AG04450 (cell line): ENCODE measurements around the gene TFF2. TPM values are rescaled to one million over a fixed set of nuclear protein-coding genes. Genes with fewer than 3 reads are reported as not detected.

ENCODE experiments used
- CTCF ChIA-PET: fragments of 300-600, 350-600 bp; formaldehyde crosslinking; extraction: SDS; loops from one replicate; lab custom pipeline; 2022; ENCODE audit warnings: antibody characterized with exemption, inconsistent platforms; lab: Charles Lee
- POLR2A ChIA-PET: fragments of 350-600 bp; formaldehyde crosslinking; extraction: SDS; loops from one replicate; lab custom pipeline; 2021; ENCODE audit warnings: antibody characterized with exemption, inconsistent platforms; lab: Yijun Ruan, JAX
- DNase-seq: peaks from one replicate; pipeline ENCODE4 v3.0.0-alpha.2; 2011; ENCODE audit warnings: low read depth, low spot score
- H3K27ac ChIP-seq: one replicate; pipeline ENCODE4 v1.5.1; 2012; ENCODE audit warnings: low read depth, low read length, control low read depth
- H3K27me3 ChIP-seq: one replicate; pipeline ENCODE4 v1.6.0; 2012; ENCODE audit warnings: low read length; ENCODE audit not compliant: control insufficient read depth, insufficient read depth
- H3K4me3 ChIP-seq: 2 replicates; pipeline ENCODE4 v1.5.1; 2011; ENCODE audit warnings: mild to moderate bottlenecking, low read depth, low read length, control low read depth
- H3K9me3 ChIP-seq: 2 replicates; pipeline ENCODE4 v1.5.1; 2012; ENCODE audit warnings: low read length; ENCODE audit not compliant: control insufficient read depth, insufficient read depth
- CTCF ChIP-seq: IDR thresholded peaks from 2 replicates; pipeline ENCODE4 v1.5.1; 2011; ENCODE audit warnings: low read depth, low read length, control low read depth, inconsistent platforms
- polyA plus RNA-seq: library from polyadenylated mRNA; depleted of rRNA; stranded (reverse); fragments of >200 nt; gene quantifications from 2 replicates; pipeline ENCODE4 v1.2.3, GENCODE V29; 2011

Gene TFF2
- polyA plus RNA-seq, 1 experiment = not detected

- DNase-seq = no peak
- POLR2A ChIA-PET = no interaction called here
- H3K4me3 ChIP-seq = no peak overlapping the region
- CTCF ChIA-PET = no interaction called here
- no peaks in the 10 kb centered on the region for H3K9me3 ChIP-seq
- no peak overlapping the region for H3K27ac ChIP-seq
- no peak for TF ChIP-seq CTCF
- H3K27me3 ChIP-seq = peaks cover 19% of the 10 kb centered on the region
Observed at GRCh38 chr21:42308161-42308913, 42.5 kb downstream of the TFF2 start.

- TF ChIP-seq CTCF = no peak
- DNase-seq = no peak
- Histone ChIP-seq H3K9me3 (no peaks in the 10 kb centered on the region), H3K27ac (no peak overlapping the region), H3K4me3 (no peak overlapping the region), H3K27me3 (peaks cover 16% of the 10 kb centered on the region)
- POLR2A ChIA-PET = no interaction called here
- CTCF ChIA-PET = no interaction called here
Observed at GRCh38 chr21:42307106-42307505, 43.7 kb downstream of the TFF2 start.

GRCh38 chr21:42306366-42307035 is 44.3 kb downstream of the TFF2 start:
- no peak overlapping the region for H3K27ac ChIP-seq
- no peak for TF ChIP-seq CTCF
- peaks cover 11% of the 10 kb centered on the region for H3K27me3 ChIP-seq
- ChIA-PET POLR2A (no interaction called here), CTCF (no interaction called here)
- H3K9me3 ChIP-seq = no peaks in the 10 kb centered on the region
- no peak overlapping the region for H3K4me3 ChIP-seq
- no peak for DNase-seq

GRCh38 chr21:42305707-42306147 is 45.1 kb downstream of the TFF2 start:
- no peak for DNase-seq
- no peak overlapping the region for H3K27ac ChIP-seq
- TF ChIP-seq CTCF = no peak
- POLR2A ChIA-PET = no interaction called here
- peaks cover 10% of the 10 kb centered on the region for H3K27me3 ChIP-seq
- H3K4me3 ChIP-seq = no peak overlapping the region
- H3K9me3 ChIP-seq = no peaks in the 10 kb centered on the region; the same call in 1 of the 2 replicates
- CTCF ChIA-PET = no interaction called here
